Measurements from ENCODE around the gene AGT.
"Not testable (repeated sequence)": the region's sequence is repeated elsewhere in the genome, so short reads cannot be mapped to it uniquely, and the experiment has no call there.

Gene AGT

GRCh38 chr1:230706887-230707731, 6.8 kb downstream of the AGT start:
- DNase-seq = no peak

- DNase-seq = no peak
Observed at GRCh38 chr1:230706020-230706699, 7.8 kb downstream of the AGT start.

- DNase-seq = no peak
Observed at GRCh38 chr1:230705289-230706019, 8.5 kb downstream of the AGT start.

GRCh38 chr1:230704830-230705229, 9.1 kb downstream of the AGT start:
- no peak for DNase-seq

GRCh38 chr1:230703679-230704385, 10.1 kb downstream of the AGT start:
- no peak for DNase-seq

- DNase-seq = no peak
Observed at GRCh38 chr1:230702934-230703678, 10.8 kb downstream of the AGT start.

GRCh38 chr1:230701895-230702768, 11.8 kb downstream of the AGT start:
- DNase-seq = no peak

GRCh38 chr1:230701434-230701833, 12.5 kb downstream of the AGT start:
- no peak for DNase-seq

- DNase-seq = no peak
Observed at GRCh38 chr1:230700132-230700531, 13.8 kb downstream of the AGT start.

- DNase-seq = no peak
Observed at GRCh38 chr1:230699716-230700115, 14.2 kb downstream of the AGT start.

- DNase-seq = not testable (repeated sequence)
Observed at GRCh38 chr1:230698964-230699363, 15.0 kb downstream of the AGT start.

GRCh38 chr1:230698130-230698529, 15.8 kb downstream of the AGT start:
- no peak for DNase-seq

- peak; percentile 68 for DNase-seq
Observed at GRCh38 chr1:230696722-230697437, 17.0 kb downstream of the AGT start.

- DNase-seq = no peak
Observed at GRCh38 chr1:230696218-230696617, 17.7 kb downstream of the AGT start.

- DNase-seq = no peak
Observed at GRCh38 chr1:230694991-230695390, 18.9 kb downstream of the AGT start.

GRCh38 chr1:230694464-230694863, 19.5 kb downstream of the AGT start:
- DNase-seq = no peak

- DNase-seq = no peak
Observed at GRCh38 chr1:230693777-230694176, 20.1 kb downstream of the AGT start.

- no peak for DNase-seq
Observed at GRCh38 chr1:230693221-230693620, 20.7 kb downstream of the AGT start.

GRCh38 chr1:230691615-230692014, 22.3 kb downstream of the AGT start:
- DNase-seq = no peak

- peak; percentile 12 for DNase-seq
Observed at GRCh38 chr1:230690101-230690500, 23.8 kb downstream of the AGT start.

- DNase-seq = no peak
Observed at GRCh38 chr1:230686747-230687146, 27.2 kb downstream of the AGT start.

Measured in fibroblast of skin of right biceps (primary cell).